HG02885 (cell line): Measurements from ENCODE around the gene PAQR5.
"Not testable (repeated sequence)": the region's sequence is repeated elsewhere in the genome, so short reads cannot be mapped to it uniquely, and the experiment has no call there.

ENCODE experiments used
- ATAC-seq: cut with Tn5 transposase; IDR thresholded peaks from one replicate; pipeline ENCODE4 v1.9.1; 2021; ENCODE audit warnings: mild to moderate bottlenecking; ENCODE audit not compliant: unreplicated experiment, poor library complexity

The PAQR5 gene

DNA sequence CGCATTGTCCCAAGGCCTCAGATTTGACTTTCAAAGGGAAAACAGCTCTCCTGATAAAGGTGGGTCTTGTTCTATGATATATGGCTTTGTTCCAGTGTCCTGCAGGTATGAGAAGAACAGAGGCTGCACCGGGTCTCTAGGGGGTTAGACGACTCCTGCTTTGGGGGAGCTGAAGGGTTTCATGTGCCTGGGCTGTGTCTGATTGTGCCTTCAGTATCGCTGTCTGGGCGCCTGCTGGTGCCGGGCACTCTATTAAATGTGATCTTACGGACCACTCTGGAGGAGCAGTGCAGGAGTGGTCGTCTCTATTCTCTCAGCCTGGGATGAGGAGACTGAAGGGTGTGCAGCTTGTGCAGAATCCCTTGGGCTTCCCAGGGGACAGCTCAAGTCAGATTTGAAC, 16.0 kb downstream of the PAQR5 start:
- no peak for ATAC-seq

DNA sequence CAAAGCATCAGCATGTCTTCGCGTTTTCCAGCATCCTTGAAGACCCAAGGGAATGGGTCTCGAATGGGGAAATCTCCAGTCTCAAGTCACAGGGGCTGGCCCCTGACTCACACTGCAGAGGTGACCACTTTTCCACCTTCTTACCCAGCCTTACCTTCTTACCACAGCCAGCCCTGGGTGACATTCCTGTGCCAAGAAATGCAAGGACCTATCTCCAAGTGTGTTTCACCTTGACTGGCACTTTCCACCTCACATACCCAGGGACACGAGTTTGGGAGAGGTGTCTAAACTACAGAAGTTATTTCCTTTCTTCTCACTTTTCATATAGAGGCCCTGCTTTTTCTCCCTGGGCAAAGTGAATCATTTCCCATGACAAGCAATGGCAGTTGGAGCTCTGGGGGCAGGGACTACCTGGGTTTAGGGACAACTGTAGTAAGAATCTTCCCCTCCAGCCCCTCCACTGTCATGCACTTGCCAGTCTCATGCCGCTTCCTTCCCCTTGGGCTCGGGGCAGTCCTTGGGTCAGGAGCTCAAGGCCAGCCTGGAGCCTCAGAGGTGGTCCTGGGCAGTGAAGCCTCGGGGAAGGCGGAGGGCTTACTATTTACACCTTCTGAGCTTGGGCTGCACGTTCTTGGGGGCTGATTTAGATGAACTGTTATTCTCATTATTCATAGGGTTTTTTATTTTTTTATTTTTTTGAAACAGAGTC, 16.8 kb downstream of the PAQR5 start:
- ATAC-seq, result no peak

DNA sequence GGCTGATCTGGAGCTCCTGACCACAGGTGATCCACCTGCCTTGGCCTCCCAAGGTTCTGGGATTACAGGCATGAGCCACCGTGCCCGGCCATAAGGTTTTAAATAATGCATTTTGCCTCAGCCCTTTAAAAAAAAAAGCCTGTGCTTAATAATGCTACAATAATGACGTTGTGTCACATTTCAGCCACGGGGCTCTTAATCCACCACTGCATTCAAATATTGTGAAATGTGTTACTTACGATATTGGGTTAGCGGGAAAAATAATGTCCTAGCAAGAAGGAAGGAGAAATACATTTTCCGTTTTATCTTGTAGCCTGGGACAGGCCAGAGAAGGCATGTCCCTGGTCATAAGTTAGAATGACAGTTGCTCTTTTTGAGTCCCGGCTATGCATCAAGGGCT, 17.6 kb downstream of the PAQR5 start:
- ATAC-seq, result no peak

DNA sequence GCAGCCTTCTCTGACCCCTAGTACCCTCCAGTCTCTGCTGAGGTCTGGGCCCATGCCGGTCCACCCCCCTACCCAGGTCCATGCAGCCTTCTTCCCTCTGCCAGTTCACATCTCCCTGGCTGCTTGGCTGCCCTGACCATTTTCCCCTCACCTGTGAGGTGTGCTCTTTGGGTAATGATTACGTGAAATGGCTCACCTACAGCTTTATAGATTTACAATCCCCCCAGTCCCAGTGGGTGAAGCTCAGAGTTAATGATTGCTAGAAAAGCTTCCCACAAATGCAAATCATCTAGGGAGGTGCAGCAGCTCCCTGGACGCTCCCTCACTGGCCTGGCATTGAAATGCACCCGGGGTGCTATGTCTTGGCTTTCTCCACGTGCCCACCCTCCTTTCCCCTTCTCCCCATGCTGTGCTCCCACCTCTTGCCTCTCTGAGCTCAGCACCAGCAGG, 18.7 kb downstream of the PAQR5 start:
- ATAC-seq, result no peak

DNA sequence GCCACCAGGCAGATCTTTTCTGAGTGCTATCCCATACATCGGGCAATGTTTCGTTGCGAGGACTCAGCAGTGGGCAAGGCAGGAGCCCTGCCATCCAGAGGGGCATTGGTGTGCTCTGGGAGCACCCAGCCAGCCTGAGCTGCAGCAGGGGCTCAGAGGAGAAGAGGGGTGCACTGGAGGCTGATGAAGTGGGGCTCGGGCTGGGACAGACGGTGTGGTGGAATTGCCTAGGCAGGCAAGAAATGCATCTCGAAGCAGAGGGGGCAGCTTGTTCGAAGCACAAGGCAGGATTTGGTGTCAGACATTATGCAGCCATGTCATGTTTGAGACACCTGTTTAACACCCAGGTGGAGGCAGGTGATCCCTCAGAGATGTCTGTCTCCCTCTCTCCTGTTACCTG, 19.3 kb downstream of the PAQR5 start:
- ATAC-seq, result no peak

DNA sequence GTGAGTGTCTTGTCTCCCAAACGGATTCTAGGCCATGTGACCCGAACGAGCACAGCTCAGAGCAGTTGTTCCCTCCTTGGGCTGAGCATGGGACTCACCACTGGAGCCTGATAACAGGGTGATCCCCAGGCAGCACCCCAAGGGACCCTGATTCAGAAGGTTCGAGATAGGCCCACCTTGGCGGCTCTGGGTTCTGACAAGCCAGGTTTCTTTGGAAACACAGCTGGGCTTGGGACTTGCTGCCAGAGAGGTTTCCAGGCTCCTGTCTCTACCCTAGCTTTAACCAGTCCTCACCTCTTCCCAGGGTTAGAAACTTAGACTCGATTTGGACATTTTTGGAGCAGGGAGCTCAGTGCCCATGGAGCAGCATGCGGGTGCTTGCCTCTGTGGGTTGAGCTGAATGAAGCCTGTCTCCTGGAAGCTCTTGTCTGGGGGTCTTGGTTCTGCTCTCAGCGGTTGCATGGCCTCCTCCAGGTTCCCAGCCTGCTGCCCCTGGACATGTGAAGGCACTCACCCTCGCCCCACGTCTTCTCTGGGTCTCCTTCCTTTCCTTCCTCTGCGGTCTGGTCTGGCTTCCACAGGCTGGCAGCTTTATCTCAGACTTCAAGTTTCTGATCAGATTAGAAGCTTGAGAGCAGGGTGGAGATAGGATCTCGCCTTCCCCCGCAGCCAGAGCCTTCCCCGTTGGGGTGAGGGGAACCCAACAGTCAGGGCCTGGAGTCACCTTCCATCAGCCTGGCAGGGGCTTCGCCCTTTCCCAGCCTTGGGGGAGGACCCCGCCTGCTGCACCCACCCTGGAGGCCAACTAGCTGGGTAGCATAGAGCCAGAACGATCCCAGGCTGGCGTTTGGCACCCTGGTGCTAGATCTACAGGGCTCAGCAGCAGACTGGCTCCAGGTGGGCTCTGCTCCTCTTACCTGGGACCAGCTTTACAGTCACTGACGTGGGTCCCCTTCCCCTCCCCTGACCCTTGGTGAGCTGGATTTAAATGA, 21.0 kb downstream of the PAQR5 start:
- ATAC-seq, result no peak

DNA sequence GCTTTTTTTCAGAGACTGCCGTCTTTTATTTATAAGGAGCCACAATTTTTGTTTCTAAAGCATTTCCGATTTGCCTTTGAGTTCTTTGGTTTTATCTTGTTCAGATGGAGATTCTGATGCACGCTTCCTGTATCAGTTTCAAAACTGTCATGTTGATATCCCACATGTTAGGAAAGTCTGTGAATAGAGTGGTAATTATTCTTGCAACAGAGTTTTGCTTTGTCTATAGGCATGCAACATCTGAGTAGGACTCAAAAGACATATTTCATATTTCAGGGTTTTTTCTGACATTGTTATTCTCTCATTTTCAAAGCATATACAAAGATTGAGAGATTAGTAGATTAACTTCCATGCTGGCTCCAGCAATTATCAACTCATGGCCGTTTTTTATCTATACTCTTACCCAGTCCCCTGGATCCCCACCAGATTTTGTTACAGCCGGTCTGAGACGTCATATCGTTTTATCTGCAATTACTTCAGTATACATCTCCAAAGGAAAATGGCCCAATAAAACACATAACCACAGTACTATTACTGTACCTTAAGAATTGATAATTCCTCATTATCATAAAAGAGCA, 22.4 kb downstream of the PAQR5 start:
- no peak for ATAC-seq

DNA sequence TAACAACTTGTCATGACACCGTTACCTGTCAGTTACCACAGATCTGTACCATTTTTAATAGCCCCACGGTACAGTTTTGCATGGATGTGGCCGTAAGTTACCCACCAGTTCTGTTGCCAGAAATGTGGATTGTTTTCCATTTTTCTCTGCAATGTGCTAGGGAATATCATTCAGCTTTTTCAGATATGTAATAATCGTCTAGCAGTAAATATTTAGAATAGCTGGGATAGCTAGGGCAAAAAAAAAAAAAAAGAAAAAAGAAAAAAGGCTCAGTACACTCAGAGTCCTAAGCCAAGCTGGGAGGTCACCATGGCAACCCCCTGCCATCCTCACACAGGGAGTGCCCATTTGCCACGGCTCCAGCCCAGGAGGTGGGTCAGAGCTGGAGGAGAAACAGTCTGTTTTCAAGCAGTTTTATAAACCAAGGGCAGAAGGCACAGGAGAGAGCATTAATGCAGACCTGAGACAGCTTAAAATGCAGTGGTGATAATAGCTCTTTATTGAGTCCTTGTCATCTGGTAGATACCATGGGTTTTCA, 25.2 kb downstream of the PAQR5 start:
- no peak for ATAC-seq

DNA sequence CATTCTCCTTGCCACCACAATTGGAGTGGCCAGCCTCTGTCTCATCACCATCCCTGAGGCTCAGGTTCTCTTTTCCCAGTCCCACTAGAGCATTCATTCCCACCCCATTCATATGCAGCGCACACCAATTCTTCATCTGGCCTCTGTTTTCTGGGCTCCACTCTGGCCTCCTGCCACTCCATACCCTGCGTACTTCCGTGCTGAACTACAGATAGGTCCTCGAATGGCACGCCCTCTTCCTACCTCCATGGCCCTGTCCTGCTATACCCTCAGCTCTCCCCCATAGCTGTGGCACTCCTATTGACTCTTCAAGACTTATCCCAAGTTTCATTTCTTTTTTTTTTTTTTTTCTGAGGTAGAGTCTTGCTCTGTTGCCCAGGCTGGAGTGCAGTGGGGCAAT, 25.9 kb downstream of the PAQR5 start:
- ATAC-seq, result no peak

DNA sequence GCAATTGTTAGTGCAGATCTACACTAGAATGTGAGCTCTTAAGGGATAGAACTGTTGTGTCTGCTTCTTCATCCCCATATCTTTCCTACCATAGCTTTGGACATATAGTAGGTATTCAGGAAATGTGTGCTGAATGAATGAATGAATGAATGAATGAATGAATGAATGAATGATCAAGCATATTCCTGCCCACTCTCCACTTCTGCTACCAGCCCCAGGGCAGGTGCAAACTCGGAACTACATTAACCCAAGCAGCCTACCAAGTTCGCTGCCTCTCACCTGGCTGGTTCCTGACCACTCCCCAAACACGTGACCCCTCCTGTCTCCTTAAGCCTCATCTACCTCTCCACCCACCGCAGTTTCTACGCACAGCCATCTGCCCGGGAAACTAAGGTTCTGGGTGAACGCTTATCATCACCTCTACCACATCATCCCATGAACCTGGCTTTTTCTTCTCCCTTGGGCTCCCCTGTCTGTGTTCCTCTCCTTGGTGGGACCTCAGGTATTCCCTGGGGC, 26.8 kb downstream of the PAQR5 start:
- ATAC-seq, result no peak

DNA sequence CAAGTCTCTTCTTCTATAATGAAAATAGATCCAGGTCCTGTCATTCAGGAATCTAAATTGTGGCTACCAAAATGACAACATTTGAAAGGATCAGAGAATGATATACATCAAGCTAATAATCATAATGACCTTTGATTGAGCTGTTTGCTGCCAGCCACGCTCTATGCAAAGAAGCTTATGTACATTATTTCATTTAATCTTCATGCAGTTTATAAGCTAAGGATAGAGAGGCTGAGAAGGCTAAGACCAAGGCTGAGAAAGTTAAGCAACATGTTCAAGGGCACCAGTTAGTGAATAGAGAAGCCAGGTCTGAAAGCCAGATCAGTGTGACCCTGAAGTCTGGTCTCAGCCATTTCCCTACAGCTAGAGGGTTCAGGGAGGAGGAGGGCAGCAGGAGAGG, 29.4 kb downstream of the PAQR5 start:
- ATAC-seq, result no peak

DNA sequence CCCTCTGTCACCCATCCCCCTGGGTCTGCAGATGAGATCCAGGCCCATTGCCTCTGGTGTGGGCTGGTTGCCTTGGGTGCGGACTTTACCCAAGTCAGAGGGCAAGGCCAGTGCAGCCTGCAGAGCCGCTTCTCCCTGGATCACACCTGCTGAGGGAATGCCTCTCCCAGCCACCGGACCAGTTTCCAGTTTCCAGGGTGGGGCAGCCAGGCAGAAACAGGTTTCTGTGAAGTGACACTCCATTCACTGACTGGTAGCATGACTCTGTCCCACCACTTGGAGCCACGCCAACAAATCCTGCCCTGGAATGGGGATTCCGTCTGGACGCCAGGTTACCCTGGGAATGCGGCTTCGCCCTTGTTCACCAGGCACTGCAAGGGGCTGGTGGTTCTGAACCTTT, 30.0 kb downstream of the PAQR5 start:
- ATAC-seq, result no peak

DNA sequence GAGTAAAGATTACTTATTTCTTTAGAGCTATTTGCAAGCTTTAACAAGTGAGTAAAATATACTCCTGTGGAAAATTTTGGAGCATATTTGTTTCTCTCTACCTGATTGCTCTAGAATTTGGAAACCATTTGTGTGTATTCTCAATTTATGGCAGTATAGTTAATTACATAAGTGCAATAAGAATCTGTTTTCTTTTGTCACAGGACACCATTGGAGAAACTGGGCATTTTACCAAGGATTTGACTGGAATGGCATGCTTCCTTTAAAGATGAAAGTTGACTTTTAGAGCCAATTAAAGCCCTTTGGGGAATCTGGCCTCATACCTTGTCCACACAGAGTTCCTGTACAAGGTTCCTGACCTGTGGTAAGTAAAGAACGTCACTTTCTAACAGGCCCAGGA, 38.4 kb downstream of the PAQR5 start:
- ATAC-seq, result no peak

DNA sequence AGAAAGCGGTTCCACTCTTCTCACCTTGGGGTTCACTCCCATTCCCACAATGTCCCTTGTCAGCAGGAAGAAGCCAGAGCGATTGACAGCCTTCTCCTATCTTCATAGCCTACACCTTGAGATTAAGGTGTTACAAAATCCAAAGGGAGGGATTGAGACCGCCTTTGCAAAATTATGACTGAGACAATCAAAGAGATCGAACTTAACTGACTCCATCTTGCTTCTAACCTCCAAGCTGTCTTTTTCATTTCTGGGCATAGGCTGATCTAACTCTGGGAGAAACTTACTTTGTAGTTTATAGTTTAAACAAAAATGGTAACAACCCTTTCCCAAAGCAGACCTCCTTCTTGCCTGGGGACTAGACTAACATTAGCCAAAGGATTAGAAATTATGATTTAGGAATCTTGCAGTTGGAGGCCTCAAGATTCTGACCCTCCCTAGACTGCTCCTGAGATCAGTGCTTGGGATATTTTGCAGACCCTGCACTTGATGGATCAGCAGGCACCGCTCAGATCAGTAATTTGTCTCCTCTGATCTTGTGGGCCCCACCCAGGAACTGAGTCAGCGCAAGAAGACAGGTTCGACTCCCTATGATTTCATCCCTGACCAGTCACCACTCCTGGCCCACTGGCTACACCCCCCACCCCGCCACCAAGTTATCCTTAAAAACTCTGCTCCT, 40.0 kb downstream of the PAQR5 start:
- no peak for ATAC-seq

DNA sequence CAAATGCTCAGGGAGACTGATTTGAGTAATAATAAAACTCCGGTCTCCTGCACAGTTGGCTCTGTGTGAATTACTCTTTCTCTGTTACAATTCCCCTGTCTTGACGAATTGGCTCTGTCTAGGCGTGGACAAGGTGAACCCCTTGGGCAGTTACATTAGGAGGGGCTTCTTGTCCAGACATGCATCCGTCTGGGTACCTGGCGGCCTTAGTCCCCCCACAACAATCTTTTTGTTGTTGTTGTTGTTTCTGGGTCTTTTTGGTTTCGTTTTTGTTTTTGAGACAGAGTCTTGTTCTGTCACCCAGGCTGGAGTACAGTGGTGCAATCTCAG, 40.5 kb downstream of the PAQR5 start:
- not testable (repeated sequence) for ATAC-seq

DNA sequence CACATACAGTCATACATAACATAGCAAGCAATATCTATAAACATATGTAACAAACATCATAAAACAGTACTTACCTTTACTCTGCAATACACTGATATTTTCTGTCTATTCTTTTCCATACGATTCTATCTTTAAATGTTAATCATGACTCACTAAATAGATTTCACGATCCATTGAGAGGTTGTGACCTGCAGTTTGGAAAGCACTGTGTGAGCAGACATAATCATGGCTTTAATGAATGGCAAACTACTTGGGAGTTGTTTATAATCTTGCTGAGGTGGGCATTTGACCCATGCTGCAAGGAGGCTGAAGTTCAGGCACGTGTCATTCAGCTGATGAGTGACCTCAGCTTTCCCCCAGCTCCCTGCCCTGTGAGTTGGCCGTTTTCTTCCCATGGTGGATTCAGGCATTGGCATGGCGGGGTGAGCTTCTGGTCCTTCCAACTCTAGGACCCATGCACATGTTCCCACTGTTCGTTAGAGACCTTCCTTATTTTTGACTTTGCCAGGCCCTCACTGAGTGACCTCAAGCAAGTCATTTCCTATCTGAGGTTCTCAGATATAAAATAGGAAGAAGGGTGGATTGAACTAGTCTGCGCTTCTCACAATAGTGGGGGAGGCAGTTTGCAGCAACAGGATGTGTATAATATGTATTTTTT, 41.7 kb downstream of the PAQR5 start:
- no peak for ATAC-seq

DNA sequence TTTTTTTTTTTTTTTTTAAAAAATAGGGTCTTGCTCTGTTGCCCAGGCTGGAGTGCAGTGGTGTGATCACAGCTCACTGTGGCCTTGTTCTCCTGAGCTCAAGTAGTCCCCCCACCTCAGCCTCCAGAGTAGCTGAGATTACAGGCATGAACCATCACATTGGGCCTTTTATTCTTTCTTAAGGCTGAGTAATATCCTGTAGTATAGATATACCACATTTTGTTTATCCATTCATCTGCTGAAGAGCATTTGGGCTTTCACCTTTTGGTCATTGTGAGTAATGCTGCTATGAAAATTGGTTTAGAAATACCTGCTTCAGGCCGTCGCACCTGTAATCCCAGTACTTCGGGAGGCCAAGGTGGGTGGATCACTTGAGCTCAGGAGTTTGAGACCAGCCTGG, 42.6 kb downstream of the PAQR5 start:
- no peak for ATAC-seq

DNA sequence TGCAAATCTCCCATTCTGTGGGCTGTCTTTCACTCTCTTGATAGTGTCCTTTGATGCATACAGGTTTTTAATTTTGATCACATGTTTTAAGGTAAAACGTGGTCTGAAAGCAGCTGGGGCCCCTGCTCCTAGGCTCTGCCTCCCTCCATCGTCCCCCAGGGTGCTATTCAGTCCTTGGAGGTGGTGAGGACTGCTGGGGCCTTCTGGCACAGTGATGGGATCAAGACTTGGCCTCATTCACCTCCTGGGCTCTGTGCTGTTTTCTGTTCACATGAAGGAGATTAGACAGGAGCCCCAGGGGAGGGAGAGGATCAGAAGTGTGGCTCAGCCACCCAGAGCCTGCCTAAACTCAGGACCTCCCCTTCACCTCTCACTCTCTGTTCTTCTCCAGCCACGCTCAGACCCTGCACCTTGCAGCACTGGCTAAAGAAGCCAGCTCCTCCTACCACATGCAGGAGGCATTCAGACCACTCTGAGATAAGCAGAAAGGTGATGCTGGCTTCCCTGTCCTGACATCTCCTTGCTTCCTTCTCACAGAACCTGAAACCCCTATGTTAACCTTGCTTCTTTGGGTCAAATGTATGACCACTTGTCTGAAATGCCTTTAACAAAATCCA, 43.9 kb downstream of the PAQR5 start:
- no peak for ATAC-seq

DNA sequence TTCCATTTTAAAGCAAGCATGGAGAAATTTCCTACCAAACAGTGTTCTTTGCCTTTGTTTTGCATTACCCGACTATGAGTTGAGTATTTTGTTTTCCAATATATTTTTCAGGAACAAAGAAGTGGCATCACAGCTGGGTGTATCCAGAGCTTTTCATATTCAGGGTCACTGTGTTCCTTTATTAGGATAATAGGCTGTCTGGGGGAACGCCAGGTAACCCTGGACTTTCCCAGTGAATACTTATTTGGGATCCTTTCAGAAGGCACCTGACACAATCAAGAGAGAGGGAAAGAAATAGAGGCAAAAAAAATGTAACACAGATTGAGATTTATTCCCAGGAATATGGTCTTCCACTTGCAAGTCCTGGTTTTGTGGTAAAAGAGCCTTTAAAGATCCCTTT, 44.4 kb downstream of the PAQR5 start:
- ATAC-seq, result no peak
